Measurements from ENCODE around the gene MYOF.

MYOF gene

DNA sequence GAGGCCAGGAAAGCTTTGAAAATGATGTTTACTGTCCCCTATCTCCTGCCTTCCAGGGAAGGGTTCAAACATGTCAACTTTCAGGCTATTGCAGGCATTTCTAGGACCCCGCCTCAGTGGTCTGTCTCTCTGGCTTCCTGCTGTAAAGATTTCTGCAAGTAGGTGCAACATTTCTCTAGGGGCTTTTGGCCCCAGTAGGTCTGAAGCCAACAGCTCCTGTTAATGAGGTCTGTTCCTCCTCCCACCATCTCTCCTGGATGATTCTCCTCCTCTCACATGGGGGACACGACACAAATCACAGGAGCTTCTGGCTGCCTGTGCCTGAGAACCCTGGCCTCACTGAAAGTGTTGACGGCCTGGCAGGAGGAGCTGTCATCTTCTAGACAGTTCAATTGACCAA is 214.1 kb downstream of the MYOF start:
- no peak overlapping the region for H2AFZ ChIP-seq (ENCODE audit: insufficient read depth, low read length, poor library complexity)
- H2BK120ac ChIP-seq (ENCODE audit: insufficient read depth, low read length, poor library complexity) = peak overlapping the region; percentile 11
- H4K12ac ChIP-seq (ENCODE audit: low read depth, low read length) = no peak overlapping the region
- no peak overlapping the region for H3K27ac ChIP-seq (ENCODE audit: low read depth, low read length)
- no peak overlapping the region for H3K4me2 ChIP-seq (ENCODE audit: low read length)
- no peaks in the 10 kb centered on the region for H3K27me3 ChIP-seq (ENCODE audit: insufficient read depth, low read length)
- peak overlapping the region; percentile 49 for H4K91ac ChIP-seq (ENCODE audit: low read depth, low read length)
- peaks cover 3 to 6% of the 10 kb centered on the region in 2 experiments for H3K4me1 ChIP-seq (ENCODE audit: control insufficient read depth in 1 of 2, insufficient read depth in 2 of 2, low read length in 2 of 2)
- H3K4me3 ChIP-seq (ENCODE audit: low read depth, low read length) = no peak overlapping the region
- H3K36me3 ChIP-seq (ENCODE audit: control insufficient read depth in 1 of 2, insufficient read depth in 2 of 2, low read length in 2 of 2) = no peaks in the 10 kb centered on the region
- no peak overlapping the region for H3K9ac ChIP-seq (ENCODE audit: low read length)
- H2BK5ac ChIP-seq (ENCODE audit: low read depth, low read length, poor library complexity) = no peak overlapping the region
- no peak overlapping the region for H2BK12ac ChIP-seq (ENCODE audit: low read length)
- H3K79me2 ChIP-seq (ENCODE audit: control insufficient read depth, insufficient read depth, low read length, poor library complexity) = no peaks in the 10 kb centered on the region
- no peaks in the 10 kb centered on the region for H3K9me3 ChIP-seq (ENCODE audit: insufficient read depth, low read depth, low read length)
- H3K4ac ChIP-seq (ENCODE audit: low read depth, low read length) = no peak overlapping the region
- H2AK5ac ChIP-seq (ENCODE audit: low read length) = no peak overlapping the region
- no peak overlapping the region for H4K8ac ChIP-seq (ENCODE audit: low read depth, low read length)
- no CpG with 5 or more reads among the region's 3 CpGs for WGBS (ENCODE audit: extremely low coverage, insufficient coverage, insufficient read length)
- no peak for DNase-seq
- H3K23ac ChIP-seq (ENCODE audit: low read length) = no peak overlapping the region
- H3K14ac ChIP-seq (ENCODE audit: low read length) = no peak overlapping the region
- H3K79me1 ChIP-seq (ENCODE audit: low read length) = peaks cover 5% of the 10 kb centered on the region
- H3K18ac ChIP-seq (ENCODE audit: low read length) = no peak overlapping the region

DNA sequence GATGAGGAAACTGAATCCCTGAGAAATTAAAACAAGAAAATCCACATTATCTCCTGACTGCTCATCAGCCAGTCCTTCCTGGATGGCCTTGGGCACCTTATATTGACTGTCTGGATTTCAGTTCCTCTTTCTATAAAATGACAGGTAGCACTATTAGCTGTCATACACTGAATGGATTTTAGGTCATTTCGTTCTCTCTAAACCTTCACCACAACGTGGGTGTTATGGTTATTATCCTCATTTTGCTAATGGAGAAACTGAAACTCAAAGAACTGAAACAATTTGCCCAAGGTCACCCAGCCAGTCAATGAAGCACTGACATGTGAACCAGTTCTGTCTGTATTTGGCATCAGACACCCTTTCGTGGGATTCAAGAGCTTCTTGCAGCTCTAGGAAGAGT is 214.6 kb downstream of the MYOF start:
- H3K9ac ChIP-seq (ENCODE audit: low read length) = no peak overlapping the region
- no peak overlapping the region for H3K27ac ChIP-seq (ENCODE audit: low read depth, low read length)
- no peak overlapping the region for H2AFZ ChIP-seq (ENCODE audit: insufficient read depth, low read length, poor library complexity)
- no peaks in the 10 kb centered on the region for H3K36me3 ChIP-seq (ENCODE audit: control insufficient read depth in 1 of 2, insufficient read depth in 2 of 2, low read length in 2 of 2)
- peak in 1 of 2 donors; percentile 54 for DNase-seq
- no peak overlapping the region for H3K4me3 ChIP-seq (ENCODE audit: low read depth, low read length)
- H3K9me3 ChIP-seq (ENCODE audit: insufficient read depth, low read depth, low read length) = no peaks in the 10 kb centered on the region
- WGBS (ENCODE audit: extremely low coverage, insufficient coverage, insufficient read length) = no CpG with 5 or more reads among the region's 3 CpGs
- H3K4ac ChIP-seq (ENCODE audit: low read depth, low read length) = no peak overlapping the region
- no peak overlapping the region for H4K8ac ChIP-seq (ENCODE audit: low read depth, low read length)
- no peak overlapping the region for H2AK5ac ChIP-seq (ENCODE audit: low read length)
- no peak overlapping the region for H2BK12ac ChIP-seq (ENCODE audit: low read length)
- no peak overlapping the region for H2BK120ac ChIP-seq (ENCODE audit: insufficient read depth, low read length, poor library complexity)
- no peak overlapping the region for H3K4me2 ChIP-seq (ENCODE audit: low read length)
- no peak overlapping the region for H3K23ac ChIP-seq (ENCODE audit: low read length)
- no peak overlapping the region for H2BK5ac ChIP-seq (ENCODE audit: low read depth, low read length, poor library complexity)
- no peak overlapping the region for H3K14ac ChIP-seq (ENCODE audit: low read length)
- no peaks in the 10 kb centered on the region for H3K79me2 ChIP-seq (ENCODE audit: control insufficient read depth, insufficient read depth, low read length, poor library complexity)
- peaks cover 2% of the 10 kb centered on the region for H3K79me1 ChIP-seq (ENCODE audit: low read length)
- H3K4me1 ChIP-seq (ENCODE audit: control insufficient read depth in 1 of 2, insufficient read depth in 2 of 2, low read length in 2 of 2) = peaks cover 0 to 4% of the 10 kb centered on the region in 2 experiments
- no peak overlapping the region for H3K18ac ChIP-seq (ENCODE audit: low read length)
- no peak overlapping the region for H4K12ac ChIP-seq (ENCODE audit: low read depth, low read length)
- no peaks in the 10 kb centered on the region for H3K27me3 ChIP-seq (ENCODE audit: insufficient read depth, low read length)
- no peak overlapping the region for H4K91ac ChIP-seq (ENCODE audit: low read depth, low read length)

DNA sequence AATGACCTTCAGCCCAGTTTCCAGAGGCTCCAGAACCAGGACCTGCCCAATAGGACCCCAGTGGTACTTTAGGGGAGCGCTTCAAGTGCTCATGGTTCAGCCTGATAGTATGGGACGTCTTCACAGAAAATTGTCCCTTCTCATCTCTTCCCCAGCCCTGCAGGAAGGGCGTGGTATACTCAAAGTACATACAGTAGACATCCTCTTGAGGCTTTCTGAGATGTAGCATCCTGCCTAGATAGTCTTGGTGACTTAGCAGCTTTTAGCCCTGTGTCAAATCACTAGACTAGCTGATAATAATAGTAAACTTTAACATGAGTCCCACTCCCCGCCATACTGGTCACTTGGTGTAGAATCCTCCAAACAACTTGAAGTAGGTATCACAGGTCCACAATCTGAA is 215.3 kb downstream of the MYOF start:
- no CpG with 5 or more reads among the region's 4 CpGs for WGBS (ENCODE audit: extremely low coverage, insufficient coverage, insufficient read length)
- H3K79me1 ChIP-seq (ENCODE audit: low read length) = peaks cover 2% of the 10 kb centered on the region

GRCh38 chr10:93261961-93262610 is 220.0 kb downstream of the MYOF start:
- no CpG with 5 or more reads among the region's 4 CpGs for WGBS (ENCODE audit: extremely low coverage, insufficient coverage, insufficient read length)

More for the DNA sequence above, 215.3 kb downstream of the MYOF start:
- Histone ChIP-seq H2AK5ac (ENCODE audit: low read length) (no peak overlapping the region), H3K9ac (ENCODE audit: low read length) (no peak overlapping the region), H4K91ac (ENCODE audit: low read depth, low read length) (peak overlapping the region; percentile 59), H3K27ac (ENCODE audit: low read depth, low read length) (no peak overlapping the region), H3K4ac (ENCODE audit: low read depth, low read length) (no peak overlapping the region), H3K9me3 (ENCODE audit: insufficient read depth, low read depth, low read length) (no peaks in the 10 kb centered on the region), H2BK12ac (ENCODE audit: low read length) (no peak overlapping the region), H3K18ac (ENCODE audit: low read length) (no peak overlapping the region), H3K79me2 (ENCODE audit: control insufficient read depth, insufficient read depth, low read length, poor library complexity) (no peaks in the 10 kb centered on the region), H2BK5ac (ENCODE audit: low read depth, low read length, poor library complexity) (no peak overlapping the region), H3K14ac (ENCODE audit: low read length) (no peak overlapping the region), H3K36me3 (ENCODE audit: control insufficient read depth in 1 of 2, insufficient read depth in 2 of 2, low read length in 2 of 2) (no peaks in the 10 kb centered on the region), H2BK120ac (ENCODE audit: insufficient read depth, low read length, poor library complexity) (peak overlapping the region; percentile 46), H3K27me3 (ENCODE audit: insufficient read depth, low read length) (no peaks in the 10 kb centered on the region), H4K8ac (ENCODE audit: low read depth, low read length) (no peak overlapping the region), H3K4me1 (ENCODE audit: control insufficient read depth in 1 of 2, insufficient read depth in 2 of 2, low read length in 2 of 2) (peaks cover 0 to 4% of the 10 kb centered on the region in 2 experiments), H4K12ac (ENCODE audit: low read depth, low read length) (no peak overlapping the region), H3K4me3 (ENCODE audit: low read depth, low read length) (no peak overlapping the region), H3K23ac (ENCODE audit: low read length) (no peak overlapping the region), H3K4me2 (ENCODE audit: low read length) (no peak overlapping the region), H2AFZ (ENCODE audit: insufficient read depth, low read length, poor library complexity) (no peak overlapping the region)
- no peak for DNase-seq

More at GRCh38 chr10:93261961-93262610, 220.0 kb downstream of the MYOF start:
- no peaks in the 10 kb centered on the region for H3K79me2 ChIP-seq (ENCODE audit: control insufficient read depth, insufficient read depth, low read length, poor library complexity)
- H2AFZ ChIP-seq (ENCODE audit: insufficient read depth, low read length, poor library complexity) = no peak overlapping the region
- no peak overlapping the region for H3K4ac ChIP-seq (ENCODE audit: low read depth, low read length)
- H3K4me1 ChIP-seq (ENCODE audit: control insufficient read depth in 1 of 2, insufficient read depth in 2 of 2, low read length in 2 of 2) = peaks cover 0 to 6% of the 10 kb centered on the region in 2 experiments
- H3K14ac ChIP-seq (ENCODE audit: low read length) = no peak overlapping the region
- no peak overlapping the region for H3K23ac ChIP-seq (ENCODE audit: low read length)
- no peak overlapping the region for H3K27ac ChIP-seq (ENCODE audit: low read depth, low read length)
- no peak overlapping the region for H2BK5ac ChIP-seq (ENCODE audit: low read depth, low read length, poor library complexity)
- no peak overlapping the region for H4K8ac ChIP-seq (ENCODE audit: low read depth, low read length)
- no peak for DNase-seq
- H3K9ac ChIP-seq (ENCODE audit: low read length) = no peak overlapping the region
- H3K9me3 ChIP-seq (ENCODE audit: insufficient read depth, low read depth, low read length) = no peaks in the 10 kb centered on the region
- peaks cover 3% of the 10 kb centered on the region for H3K79me1 ChIP-seq (ENCODE audit: low read length)
- H3K18ac ChIP-seq (ENCODE audit: low read length) = no peak overlapping the region
- H3K27me3 ChIP-seq (ENCODE audit: insufficient read depth, low read length) = no peaks in the 10 kb centered on the region
- H2AK5ac ChIP-seq (ENCODE audit: low read length) = no peak overlapping the region
- no peak overlapping the region for H4K12ac ChIP-seq (ENCODE audit: low read depth, low read length)
- no peak overlapping the region for H3K4me3 ChIP-seq (ENCODE audit: low read depth, low read length)
- no peaks in the 10 kb centered on the region for H3K36me3 ChIP-seq (ENCODE audit: control insufficient read depth in 1 of 2, insufficient read depth in 2 of 2, low read length in 2 of 2)
- no peak overlapping the region for H2BK12ac ChIP-seq (ENCODE audit: low read length)
- H3K4me2 ChIP-seq (ENCODE audit: low read length) = no peak overlapping the region
- no peak overlapping the region for H2BK120ac ChIP-seq (ENCODE audit: insufficient read depth, low read length, poor library complexity)
- H4K91ac ChIP-seq (ENCODE audit: low read depth, low read length) = no peak overlapping the region

Data from trophoblast cell (in vitro differentiated cells and primary cell).